Fibroblast of lung (primary cell): ENCODE measurements around the gene GBX2.

ENCODE experiments used
- EZH2 ChIP-seq: IDR thresholded peaks from 2 replicates; pipeline ENCODE4 v1.5.1; 2012; ENCODE audit warnings: low read length, control low read depth, mild to moderate bottlenecking; ENCODE audit errors: missing control alignments
- TF ChIP-seq, protein P1 (sequence below), 2 donors: IDR thresholded peaks in 1 of 2; conservative IDR thresholded peaks in 1 of 2; 1 replicate in 1 of 2; 2 replicates in 1 of 2; pipeline ENCODE4 v1.5.1; 2011 to 2012; ENCODE audit warnings: low read length in 2 of 2, control low read depth in 1 of 2, inconsistent platforms in 1 of 2, low read depth in 1 of 2, mild to moderate bottlenecking in 1 of 2

DNA sequence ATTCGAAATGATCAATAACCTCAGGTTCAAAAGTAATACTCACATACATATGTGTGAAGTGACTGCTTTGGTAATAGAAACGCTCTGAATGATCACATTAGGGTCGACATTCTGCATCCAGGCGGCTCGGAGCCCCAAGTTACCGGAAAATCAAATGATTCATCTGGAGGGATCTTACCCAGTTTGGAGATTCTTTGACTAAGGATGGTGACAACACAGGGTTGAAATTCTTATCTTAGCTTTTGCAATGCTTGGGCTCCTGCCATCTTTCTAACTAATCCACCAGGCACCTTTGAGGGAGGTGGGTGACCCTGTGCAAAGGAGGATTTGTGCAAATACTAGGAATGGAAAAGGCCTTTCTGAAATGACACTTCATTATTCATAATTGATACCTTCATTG lies 10.8 kb downstream of the GBX2 start:
- TF ChIP-seq, protein P1, sequence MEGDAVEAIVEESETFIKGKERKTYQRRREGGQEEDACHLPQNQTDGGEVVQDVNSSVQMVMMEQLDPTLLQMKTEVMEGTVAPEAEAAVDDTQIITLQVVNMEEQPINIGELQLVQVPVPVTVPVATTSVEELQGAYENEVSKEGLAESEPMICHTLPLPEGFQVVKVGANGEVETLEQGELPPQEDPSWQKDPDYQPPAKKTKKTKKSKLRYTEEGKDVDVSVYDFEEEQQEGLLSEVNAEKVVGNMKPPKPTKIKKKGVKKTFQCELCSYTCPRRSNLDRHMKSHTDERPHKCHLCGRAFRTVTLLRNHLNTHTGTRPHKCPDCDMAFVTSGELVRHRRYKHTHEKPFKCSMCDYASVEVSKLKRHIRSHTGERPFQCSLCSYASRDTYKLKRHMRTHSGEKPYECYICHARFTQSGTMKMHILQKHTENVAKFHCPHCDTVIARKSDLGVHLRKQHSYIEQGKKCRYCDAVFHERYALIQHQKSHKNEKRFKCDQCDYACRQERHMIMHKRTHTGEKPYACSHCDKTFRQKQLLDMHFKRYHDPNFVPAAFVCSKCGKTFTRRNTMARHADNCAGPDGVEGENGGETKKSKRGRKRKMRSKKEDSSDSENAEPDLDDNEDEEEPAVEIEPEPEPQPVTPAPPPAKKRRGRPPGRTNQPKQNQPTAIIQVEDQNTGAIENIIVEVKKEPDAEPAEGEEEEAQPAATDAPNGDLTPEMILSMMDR (conservative IDR thresholded peaks at IDR 0.05 in 1 of 2, IDR thresholded peaks at IDR 0.05 in 1 of 2; ENCODE audit: low read depth in 1 of 2, low read length in 2 of 2): no peak
- no peak for TF ChIP-seq EZH2
